ENCODE data around the gene C8B. TPM values are rescaled to one million over a fixed set of nuclear protein-coding genes. Genes with fewer than 3 reads are reported as not detected.

The C8B gene
- total RNA-seq, 1 experiment from 2014 or later, result not detected

DNA sequence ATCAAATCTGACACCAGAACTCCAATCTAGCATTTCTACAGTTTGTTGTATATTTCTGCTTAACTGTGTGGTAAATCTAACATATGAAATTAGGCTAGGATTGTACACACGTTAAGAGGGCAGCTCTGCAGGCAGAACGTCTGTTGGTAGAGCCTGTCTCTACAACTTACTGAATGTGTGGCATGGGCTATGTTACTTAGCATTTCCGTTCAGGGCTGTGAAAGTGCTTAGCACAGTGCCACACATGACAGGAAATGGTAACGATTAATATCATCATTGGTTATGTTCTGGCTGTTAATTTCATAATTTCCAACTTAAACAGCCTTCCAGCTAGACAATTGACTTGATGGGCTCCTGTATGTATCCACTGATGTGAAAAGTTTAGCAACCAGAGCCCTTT lies 9.6 kb upstream of the C8B start:
- no peaks in the 10 kb centered on the region for H3K36me3 ChIP-seq (ENCODE audit: control insufficient read depth, insufficient read depth, low read length)
- peaks cover 3% of the 10 kb centered on the region; the same call in 1 of the 2 replicates for H3K4me1 ChIP-seq
- Mint-ChIP-seq H3K27me3 (ENCODE audit: insufficient read depth, unreplicated experiment) (no peaks in the 10 kb centered on the region), H3K27ac (ENCODE audit: unreplicated experiment) (no peak overlapping the region), H3K36me3 (ENCODE audit: insufficient read depth, unreplicated experiment) (no peaks in the 10 kb centered on the region), H3K9me3 (ENCODE audit: unreplicated experiment) (no peaks in the 10 kb centered on the region), H3K4me3 (ENCODE audit: unreplicated experiment) (no peak overlapping the region), H3K4me1 (ENCODE audit: low read depth, unreplicated experiment) (peaks cover 5% of the 10 kb centered on the region)
- intact Hi-C loops (cut with micrococcal nuclease; ENCODE audit: unreplicated experiment), result no loop called here
- TF ChIP-seq CTCF (IDR thresholded peaks at IDR 0.05; ENCODE audit: insufficient read depth in 1 of 2, low read depth in 1 of 2, low read length in 1 of 2, severe bottlenecking in 1 of 2, unreplicated experiment in 1 of 2), result no peak
- no peak overlapping the region for H3K4me3 ChIP-seq (ENCODE audit: low read depth, low read length)
- no peak for DNase-seq
- no peaks in the 10 kb centered on the region for H3K27me3 ChIP-seq (replicated peaks; ENCODE audit: control insufficient read depth, insufficient read depth, low read length)
- H3K9me3 ChIP-seq, result no peaks in the 10 kb centered on the region
- no TSS peak for BruUV-seq (replicated peaks)
- CTCF ChIA-PET, result no interaction called here
- POLR2A ChIA-PET, result no interaction called here

DNA sequence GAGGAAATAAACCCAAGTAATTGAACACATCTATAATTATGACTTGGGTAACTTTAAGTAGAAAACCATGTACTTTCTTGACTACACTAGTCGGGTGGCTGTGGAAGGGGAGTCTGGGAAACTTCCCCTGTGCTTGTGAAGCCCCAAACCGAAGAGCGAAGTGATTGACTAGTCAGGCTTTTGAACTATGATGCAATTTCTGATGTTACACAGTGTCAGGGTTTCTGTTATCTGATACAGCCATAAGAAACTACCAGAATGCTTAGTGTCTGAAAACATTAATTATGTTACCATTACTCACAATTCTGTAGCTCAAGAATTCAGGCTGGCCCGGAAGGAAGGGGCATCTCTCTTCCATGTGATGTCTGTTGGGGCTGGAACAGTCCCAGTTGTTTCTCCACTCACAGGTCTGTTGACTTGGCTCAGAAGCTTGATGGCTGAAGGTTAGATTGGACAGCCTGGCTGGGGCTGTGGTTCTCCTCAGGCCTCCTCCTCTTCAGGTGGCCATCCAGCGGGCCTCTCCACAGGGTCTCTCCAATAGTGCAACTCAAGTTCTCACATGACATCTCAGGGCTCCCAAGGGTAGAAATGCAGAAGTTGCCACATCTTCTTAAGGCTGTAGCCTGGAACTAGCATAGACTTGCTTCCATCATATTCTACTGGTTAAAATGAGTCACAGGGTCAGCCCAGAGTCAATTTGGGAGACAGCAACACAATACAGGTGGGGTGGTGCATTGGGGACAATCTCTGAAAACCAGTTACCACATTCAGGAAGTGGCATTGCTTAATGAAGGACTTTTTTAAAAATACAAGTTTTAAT lies 8.3 kb upstream of the C8B start:
- intact Hi-C loops (cut with micrococcal nuclease; ENCODE audit: unreplicated experiment), result no loop called here
- Histone ChIP-seq H3K4me1 (peaks cover 3% of the 10 kb centered on the region; the same call in 1 of the 2 replicates), H3K9me3 (no peaks in the 10 kb centered on the region), H3K36me3 (ENCODE audit: control insufficient read depth, insufficient read depth, low read length) (no peaks in the 10 kb centered on the region), H3K4me3 (ENCODE audit: low read depth, low read length) (no peak overlapping the region), H3K27me3 (replicated peaks; ENCODE audit: control insufficient read depth, insufficient read depth, low read length) (no peaks in the 10 kb centered on the region)
- TF ChIP-seq CTCF (IDR thresholded peaks at IDR 0.05; ENCODE audit: insufficient read depth in 1 of 2, low read depth in 1 of 2, low read length in 1 of 2, severe bottlenecking in 1 of 2, unreplicated experiment in 1 of 2), result no peak
- CTCF ChIA-PET, result no interaction called here
- no peaks in the 10 kb centered on the region for H3K27me3 Mint-ChIP-seq (ENCODE audit: insufficient read depth, unreplicated experiment)
- no peaks in the 10 kb centered on the region for H3K9me3 Mint-ChIP-seq (ENCODE audit: unreplicated experiment)
- POLR2A ChIA-PET, result no interaction called here
- no peak overlapping the region for H3K27ac Mint-ChIP-seq (ENCODE audit: unreplicated experiment)
- H3K4me3 Mint-ChIP-seq (ENCODE audit: unreplicated experiment), result no peak overlapping the region
- H3K36me3 Mint-ChIP-seq (ENCODE audit: insufficient read depth, unreplicated experiment), result no peaks in the 10 kb centered on the region
- DNase-seq, result no peak
- BruUV-seq (replicated peaks), result no TSS peak
- H3K4me1 Mint-ChIP-seq (ENCODE audit: low read depth, unreplicated experiment), result peaks cover 9% of the 10 kb centered on the region

- no peaks in the 10 kb centered on the region for H3K9me3 Mint-ChIP-seq (ENCODE audit: unreplicated experiment)
- no TSS peak for BruUV-seq (replicated peaks)
- CTCF ChIA-PET, result no interaction called here
- peaks cover 9% of the 10 kb centered on the region for H3K4me1 Mint-ChIP-seq (ENCODE audit: low read depth, unreplicated experiment)
- H3K27ac Mint-ChIP-seq (ENCODE audit: unreplicated experiment), result no peak overlapping the region
- no peaks in the 10 kb centered on the region for H3K36me3 ChIP-seq (ENCODE audit: control insufficient read depth, insufficient read depth, low read length)
- intact Hi-C loops (cut with micrococcal nuclease; ENCODE audit: unreplicated experiment), result no loop called here
- no peak for TF ChIP-seq CTCF (IDR thresholded peaks at IDR 0.05; ENCODE audit: insufficient read depth in 1 of 2, low read depth in 1 of 2, low read length in 1 of 2, severe bottlenecking in 1 of 2, unreplicated experiment in 1 of 2)
- H3K4me3 ChIP-seq (ENCODE audit: low read depth, low read length), result no peak overlapping the region
- H3K27me3 ChIP-seq (replicated peaks; ENCODE audit: control insufficient read depth, insufficient read depth, low read length), result no peaks in the 10 kb centered on the region
- H3K27me3 Mint-ChIP-seq (ENCODE audit: insufficient read depth, unreplicated experiment), result no peaks in the 10 kb centered on the region
- H3K4me1 ChIP-seq, result peaks cover 3% of the 10 kb centered on the region; the same call in 1 of the 2 replicates
- H3K4me3 Mint-ChIP-seq (ENCODE audit: unreplicated experiment), result no peak overlapping the region
- no peak for DNase-seq
- no peaks in the 10 kb centered on the region for H3K36me3 Mint-ChIP-seq (ENCODE audit: insufficient read depth, unreplicated experiment)
- no peaks in the 10 kb centered on the region for H3K9me3 ChIP-seq
- POLR2A ChIA-PET, result no interaction called here
These were observed 7.2 kb upstream of the C8B start for GRCh38 chr1:56972976-56973375.

Data from Caco-2 (cell line).